ENCODE results near the gene THEM4.

GRCh38 chr1:151936653-151937052, 27.3 kb upstream of the THEM4 start:
- TF ChIP-seq EZH2 (IDR thresholded peaks at IDR 0.05; ENCODE audit: low read depth), result no peak
- no peak for TF ChIP-seq CTCF (conservative IDR thresholded peaks at IDR 0.05)
